ENCODE data around the gene PDZD4.

The PDZD4 gene

DNA sequence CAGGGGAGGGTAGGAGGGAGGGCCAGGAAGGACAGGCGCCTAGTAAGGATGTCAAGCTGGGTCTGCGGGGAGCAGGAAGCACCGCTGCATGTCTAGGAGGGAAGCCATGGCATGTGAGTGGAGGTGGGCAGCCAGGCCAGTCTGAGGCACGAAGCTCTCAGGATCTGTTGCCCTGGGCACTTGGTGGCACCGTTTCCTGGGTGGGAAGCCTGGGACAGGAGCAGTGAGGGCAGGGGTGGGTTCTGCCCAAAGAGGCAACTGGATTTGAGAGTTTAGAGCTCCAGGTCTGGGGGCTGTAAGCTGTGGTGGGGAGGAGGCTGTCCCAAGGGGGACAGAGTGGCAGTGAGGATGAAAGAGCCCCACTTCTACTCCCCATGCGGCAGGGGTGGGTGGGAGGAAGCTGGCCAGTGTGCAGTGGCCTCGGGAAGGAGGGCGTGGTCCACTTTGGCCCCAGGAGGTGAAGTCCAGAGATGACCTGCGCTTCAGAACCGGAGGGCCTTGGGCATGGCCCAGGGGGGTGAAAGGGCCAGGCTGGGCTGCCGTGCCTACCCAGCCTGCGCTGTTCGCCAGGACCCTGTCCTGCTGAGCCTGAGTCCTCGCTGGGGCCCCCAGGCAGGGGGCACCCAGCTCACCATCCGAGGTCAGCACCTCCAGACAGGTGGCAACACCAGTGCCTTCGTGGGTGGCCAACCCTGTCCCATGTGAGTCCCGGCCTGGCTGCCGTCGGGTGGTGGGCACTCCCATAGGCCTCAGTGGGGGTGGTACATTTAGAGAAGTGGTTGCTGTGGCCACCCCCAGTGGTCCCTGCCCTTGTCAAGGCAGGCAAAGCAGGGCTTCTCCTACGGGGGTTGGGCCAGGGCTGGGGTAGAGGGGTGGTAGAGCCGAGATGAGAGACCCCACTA, 57.8 kb downstream of the PDZD4 start:
- DNase-seq (ENCODE audit: low read depth in 2 of 2) = no peak

DNA sequence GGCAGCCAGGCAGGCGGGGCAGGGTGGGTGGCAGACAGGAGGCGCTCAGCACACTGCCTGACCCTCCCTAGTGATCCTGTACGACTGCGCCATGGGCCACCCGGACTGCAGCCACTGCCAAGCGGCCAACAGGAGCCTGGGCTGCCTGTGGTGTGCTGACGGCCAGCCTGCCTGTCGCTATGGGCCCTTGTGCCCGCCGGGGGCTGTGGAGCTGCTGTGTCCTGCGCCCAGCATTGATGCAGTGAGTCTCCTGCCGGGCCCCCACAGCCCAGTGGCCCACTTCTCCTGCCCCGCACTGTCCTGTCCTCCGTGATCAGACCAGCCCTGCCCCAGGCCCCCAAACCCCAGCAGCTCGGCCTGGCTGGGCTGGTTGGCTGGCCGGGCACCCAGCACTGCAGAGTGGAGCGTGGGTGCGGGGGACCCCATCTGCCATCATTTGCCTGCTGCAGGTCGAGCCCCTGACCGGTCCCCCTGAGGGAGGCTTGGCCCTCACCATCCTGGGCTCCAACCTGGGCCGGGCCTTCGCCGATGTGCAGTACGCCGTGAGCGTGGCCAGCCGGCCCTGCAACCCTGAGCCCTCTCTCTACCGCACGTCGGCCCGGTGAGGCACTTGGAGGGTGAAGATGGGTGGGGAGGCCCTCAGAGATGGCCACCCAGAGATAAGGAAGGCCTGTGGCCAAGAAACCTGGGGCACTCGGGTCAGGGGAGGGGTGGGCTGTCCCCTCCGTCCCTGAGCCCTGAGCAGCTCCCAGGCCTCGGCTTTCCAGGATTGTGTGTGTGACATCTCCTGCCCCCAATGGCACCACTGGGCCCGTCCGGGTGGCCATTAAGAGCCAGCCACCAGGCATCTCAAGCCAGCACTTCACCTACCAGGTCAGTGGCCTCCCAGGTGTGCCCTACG, 58.7 kb downstream of the PDZD4 start:
- no peak for DNase-seq (ENCODE audit: low read depth in 2 of 2)

DNA sequence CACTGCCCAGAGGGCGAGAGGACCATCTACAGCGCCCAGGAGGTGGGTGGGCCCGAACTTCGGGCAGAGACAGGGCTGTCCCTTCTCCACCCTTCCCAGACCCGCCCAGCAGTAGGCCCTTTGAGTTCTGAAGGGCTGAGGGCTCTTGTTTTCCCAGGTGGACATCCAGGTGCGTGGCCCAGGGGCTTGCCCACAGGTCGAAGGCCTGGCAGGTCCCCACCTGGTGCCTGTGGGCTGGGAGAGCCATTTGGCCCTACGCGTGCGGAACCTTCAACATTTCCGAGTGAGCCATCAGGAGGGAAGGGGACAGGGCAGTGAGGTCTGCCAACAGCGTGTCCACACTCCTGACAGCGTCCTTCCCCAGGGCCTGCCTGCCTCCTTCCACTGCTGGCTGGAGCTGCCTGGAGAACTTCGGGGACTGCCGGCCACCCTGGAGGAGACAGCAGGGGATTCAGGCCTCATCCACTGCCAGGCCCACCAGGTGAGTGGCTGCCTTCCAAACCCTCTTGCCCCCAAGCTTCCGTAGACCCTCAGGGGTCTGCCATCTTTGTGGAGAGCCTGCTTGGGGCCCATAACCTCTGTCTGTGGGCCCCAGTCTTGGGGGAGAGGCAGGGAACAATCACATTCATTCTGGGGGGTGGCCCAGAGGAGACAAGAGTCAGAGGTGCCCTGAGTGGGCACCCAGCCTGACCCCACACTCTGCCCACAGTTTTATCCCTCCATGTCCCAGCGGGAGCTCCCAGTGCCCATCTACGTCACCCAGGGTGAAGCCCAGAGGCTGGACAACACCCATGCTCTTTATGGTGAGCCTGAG, 59.5 kb downstream of the PDZD4 start:
- no peak for DNase-seq (ENCODE audit: low read depth in 2 of 2)

DNA sequence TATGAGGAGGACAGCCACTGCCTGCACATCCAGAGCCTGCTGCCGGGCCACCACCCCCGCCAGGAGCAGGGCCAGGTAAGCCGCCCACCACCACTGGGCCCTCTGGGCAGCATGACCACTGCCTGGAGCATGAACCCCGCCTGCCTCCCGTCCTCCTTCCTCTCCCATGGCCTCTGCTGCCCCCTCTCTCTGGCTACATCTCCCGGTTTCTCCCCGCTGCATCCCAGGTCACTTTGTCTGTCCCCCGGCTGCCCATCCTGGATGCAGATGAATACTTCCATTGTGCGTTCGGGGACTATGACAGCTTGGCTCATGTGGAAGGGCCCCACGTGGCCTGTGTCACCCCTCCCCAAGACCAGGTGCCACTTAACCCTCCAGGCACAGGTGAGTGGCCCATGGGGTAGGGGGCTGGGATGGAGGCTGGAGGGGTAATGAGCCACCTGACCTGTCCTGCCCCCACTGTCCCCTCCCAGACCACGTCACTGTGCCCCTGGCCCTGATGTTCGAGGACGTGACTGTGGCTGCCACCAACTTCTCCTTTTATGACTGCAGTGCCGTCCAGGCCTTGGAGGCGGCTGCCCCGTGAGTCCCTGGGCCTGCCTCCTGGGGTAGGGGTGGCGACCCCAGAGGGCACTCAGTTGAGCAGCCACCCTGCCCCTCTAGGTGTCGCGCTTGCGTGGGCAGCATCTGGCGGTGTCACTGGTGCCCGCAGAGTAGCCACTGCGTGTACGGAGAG, 60.3 kb downstream of the PDZD4 start:
- DNase-seq (ENCODE audit: low read depth in 2 of 2) = no peak

DNA sequence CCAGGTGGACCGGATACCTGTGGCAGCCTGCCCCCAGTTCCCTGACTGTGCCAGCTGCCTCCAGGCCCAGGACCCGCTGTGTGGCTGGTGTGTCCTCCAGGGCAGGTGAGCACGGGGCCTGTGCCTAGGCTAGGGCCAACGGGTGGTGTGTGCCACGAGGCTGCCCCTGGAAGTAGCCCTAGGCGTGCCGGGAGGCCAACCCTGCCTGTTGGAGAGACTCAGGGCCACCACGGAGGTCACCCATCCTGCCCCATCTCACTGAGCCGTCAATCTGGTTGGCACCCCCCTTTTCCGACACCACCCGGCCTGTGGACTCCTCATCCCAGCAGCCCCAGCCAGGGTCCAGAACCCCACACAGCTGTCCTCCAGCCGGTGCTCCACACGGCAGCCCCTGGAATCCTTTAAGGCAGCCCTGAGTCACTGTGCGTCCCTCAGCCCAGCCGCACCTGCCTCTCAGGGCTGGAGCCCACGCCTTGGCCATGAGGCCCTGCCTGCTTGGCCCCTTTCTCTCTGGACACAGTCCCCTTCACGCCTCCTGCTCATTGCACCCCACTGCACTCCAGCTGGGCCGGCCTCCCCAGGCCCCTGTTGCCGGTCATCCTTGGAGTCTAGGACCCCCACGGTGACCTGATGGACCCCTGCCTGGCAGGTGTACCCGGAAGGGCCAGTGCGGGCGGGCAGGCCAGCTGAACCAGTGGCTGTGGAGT, 61.0 kb downstream of the PDZD4 start:
- no peak for DNase-seq (ENCODE audit: low read depth in 2 of 2)

DNA sequence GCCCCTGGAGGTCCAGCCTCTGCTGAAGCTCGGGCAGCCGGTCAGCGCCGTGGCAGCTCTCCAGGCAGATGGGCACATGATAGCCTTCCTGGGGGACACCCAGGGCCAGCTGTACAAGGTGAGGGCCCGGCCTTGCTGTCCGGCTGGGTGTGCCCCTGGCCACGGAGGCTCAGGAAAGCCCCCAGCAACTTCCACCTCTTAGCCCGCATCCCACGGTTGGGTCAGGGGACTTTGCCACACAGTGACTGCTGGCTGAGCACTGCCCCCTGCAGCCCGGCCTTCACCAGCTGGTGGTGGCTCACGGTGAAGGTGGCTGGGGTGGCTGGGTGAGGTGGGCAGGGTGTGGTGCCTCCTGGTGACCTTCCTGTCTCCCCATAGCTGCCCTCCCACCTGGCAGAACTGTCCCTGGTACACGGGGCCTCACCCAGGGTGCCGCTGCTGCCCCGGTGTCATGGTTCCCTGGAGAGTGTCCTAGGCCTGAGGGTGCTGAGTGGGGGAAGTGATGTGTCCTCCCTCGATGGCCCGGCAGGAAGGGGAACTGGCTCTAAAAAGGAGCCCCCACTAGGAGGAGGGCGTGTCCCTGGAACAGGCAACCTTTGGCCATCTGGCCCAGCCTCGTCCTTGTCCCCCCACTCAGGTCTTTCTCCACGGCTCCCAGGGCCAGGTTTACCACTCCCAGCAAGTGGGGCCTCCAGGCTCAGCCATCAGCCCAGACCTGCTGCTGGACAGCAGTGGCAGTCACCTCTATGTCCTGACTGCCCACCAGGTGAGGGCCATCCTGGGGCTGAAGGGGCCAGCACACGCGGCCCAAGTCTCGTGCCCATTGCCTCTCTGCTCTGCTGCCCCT, 61.8 kb downstream of the PDZD4 start:
- DNase-seq (ENCODE audit: low read depth in 2 of 2) = no peak

DNA sequence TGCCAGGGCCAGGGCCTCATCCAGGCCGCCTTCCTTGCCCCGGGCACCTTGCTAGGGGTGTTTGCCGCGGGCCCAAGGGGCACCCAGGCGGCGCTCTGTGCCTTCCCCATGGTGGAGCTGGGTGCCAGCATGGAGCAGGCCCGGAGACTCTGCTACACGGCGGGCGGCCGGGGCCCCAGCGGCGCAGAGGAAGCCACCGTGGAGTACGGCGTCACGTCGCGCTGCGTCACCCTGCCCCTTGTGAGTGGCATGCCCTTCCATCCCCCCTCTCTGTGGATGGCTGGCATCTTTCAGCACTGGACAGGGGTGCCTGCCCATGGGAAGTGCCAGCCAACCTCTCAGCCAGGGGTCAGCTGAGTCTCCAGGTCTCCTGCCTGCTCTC, 62.7 kb downstream of the PDZD4 start:
- DNase-seq (ENCODE audit: low read depth in 2 of 2) = no peak

DNA sequence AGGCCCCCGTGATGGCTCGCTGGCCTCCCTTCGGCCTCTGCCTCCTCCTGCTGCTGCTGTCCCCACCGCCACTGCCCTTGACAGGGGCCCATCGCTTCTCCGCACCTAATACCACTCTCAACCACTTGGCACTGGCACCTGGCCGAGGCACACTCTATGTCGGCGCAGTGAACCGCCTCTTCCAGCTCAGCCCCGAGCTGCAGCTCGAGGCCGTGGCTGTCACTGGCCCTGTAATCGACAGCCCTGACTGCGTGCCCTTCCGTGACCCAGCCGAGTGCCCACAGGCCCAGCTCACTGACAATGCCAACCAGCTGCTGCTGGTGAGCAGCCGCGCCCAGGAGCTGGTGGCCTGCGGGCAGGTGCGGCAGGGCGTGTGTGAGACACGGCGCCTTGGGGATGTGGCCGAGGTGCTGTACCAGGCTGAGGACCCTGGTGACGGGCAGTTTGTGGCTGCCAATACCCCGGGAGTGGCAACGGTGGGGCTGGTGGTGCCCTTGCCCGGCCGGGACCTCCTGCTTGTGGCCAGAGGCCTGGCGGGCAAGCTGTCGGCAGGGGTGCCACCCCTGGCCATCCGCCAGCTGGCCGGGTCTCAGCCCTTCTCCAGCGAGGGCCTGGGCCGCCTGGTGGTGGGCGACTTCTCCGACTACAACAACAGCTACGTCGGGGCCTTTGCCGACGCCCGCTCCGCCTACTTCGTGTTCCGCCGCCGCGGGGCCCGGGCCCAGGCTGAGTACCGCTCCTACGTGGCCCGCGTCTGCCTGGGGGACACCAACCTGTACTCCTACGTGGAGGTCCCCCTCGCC, 63.3 kb downstream of the PDZD4 start:
- DNase-seq (ENCODE audit: low read depth in 2 of 2) = no peak

DNA sequence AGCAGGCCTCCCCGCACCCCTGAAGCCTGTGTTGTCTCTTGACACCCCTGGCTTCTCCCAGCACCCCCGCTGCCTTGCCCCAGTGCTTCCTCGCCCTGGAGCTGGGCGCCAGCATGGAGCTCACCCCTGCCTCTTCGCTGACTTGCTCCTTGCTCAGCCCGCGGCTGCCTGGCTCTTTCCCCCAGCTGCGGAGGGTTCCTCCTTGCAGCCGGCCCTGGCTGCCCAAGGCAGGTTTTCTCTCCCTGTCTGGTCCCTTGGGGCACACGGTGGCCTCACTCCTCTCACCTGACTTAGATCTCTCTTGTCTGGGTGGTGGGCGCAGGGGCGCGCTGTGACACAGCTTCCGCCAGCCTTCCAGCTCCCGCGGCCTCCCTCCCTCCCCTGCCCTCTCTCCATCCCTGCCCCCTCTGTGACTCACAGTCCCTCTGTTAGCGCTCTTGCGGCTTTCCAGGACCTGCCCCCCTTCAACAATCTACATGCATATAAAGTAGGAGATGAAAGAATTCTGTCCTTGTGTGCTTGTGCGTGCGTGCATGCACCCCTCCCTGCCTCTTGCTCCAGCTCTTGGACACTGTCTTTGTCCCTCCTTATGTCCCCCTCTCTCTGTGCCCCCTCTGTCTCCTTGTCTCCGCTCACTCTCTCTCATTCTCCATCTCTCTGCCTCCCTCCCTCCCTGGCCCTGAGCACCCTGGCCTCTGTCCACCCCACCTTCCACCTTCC, 64.1 kb downstream of the PDZD4 start:
- DNase-seq (ENCODE audit: low read depth in 2 of 2) = no peak

DNA sequence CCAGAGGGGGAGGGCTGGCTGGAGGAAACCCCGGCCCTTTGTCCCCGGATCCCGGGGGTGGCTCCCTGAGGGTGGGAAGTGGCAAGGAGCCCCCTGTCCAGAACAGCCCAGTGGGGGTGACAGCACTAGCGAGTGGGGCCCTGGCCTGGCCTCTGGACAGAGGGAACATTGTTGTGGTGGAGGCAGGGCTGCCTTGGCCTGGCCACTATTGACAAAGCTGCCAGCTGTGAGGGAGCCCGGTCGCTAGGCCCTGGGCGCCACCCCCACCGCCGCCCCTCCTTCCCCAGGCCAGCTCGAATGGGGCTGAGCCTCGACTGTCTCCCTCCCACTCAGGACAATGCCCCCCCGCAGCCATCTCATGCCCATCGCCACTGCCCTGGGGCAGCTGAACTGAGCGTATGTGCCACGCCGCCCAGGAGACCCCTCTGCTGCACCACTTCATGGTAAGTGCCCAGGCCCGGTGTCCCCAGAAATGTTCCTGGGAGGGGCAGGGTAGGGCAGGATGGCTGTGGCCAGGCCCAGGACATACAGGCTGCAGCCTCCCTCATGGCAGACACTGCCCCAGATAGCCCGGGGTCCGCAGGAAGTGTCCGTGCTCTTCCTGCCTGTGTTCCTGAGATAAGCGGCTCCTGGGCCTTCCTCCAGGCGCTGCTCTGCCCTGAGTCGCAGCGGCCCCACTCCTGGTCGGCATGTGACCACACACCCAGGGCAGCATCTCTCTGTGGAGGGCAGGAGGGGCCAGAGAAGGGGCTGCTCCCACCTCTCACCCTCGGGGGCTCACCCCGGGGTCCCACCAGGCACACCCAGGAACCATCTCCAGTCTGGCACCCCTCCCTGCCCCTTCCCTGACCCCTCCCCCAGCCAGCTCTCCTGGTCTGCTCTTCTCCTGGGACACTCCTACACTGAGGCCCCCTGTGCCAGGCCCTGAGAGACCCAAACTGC, 64.9 kb downstream of the PDZD4 start:
- no peak for DNase-seq (ENCODE audit: low read depth in 2 of 2)

DNA sequence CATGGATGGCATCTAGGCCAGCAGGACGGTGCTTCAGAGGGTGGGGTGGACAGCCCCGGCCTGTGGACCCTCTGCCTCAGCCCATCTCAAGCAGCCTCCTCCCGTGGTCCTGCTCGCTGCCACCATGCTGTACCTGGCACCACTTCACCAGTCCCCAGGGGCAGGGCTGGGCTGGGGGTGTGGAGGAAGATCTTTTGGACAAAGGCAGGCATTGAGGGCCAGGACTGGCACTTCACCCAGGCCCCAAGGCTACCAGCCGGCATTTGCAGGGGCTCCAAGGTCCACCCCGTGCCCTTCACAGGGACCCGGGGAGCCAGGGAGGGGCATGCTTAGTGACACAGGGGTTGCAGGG, 65.6 kb downstream of the PDZD4 start:
- no peak for DNase-seq (ENCODE audit: low read depth in 2 of 2)

DNA sequence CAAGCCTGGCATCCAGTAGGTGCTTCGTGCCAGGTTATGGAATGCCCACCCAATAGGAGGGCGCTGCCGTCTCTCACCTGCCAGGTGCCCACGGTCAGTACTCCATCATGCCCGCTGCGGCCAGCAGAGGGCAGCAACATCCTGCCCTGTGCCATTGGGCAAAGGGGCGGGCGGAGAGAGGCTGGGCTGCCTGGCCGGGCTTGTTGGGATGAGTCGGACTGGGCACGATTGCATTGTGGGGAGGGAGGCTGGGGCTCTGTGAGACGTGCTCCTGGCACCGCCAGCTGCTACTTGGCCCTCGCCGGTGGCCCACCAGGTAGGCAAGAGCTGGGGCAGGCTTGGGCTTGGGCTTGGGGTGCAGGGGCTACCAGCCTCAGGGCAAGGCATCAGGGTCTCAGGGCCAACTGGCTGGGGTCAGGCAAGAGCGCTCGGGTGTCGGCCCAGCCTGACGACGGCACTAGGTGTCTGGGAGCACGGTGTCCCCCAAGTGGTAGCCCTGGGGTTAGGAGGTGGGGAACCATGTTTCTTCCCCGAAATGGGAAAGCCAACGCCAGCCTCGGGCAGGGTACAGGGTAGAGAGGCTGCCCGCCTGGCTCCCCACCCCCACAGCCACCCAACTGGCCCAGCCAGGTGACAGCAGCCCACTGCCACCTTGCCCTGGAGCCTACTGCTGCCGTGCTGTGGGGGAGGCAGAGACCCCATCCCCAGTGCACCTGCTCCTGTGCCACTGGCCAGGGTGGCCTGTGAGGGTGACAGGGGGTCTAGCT, 66.2 kb downstream of the PDZD4 start, which contains the start of gene PLXNB3:
TSS of gene PLXNB3 (plus strand) at position 261 of the 767 bp plus-strand sequence. CDS start 1,287 bp downstream, outside the sequence.
- DNase-seq (ENCODE audit: low read depth in 2 of 2) = peak; percentile 38 to 51

DNA sequence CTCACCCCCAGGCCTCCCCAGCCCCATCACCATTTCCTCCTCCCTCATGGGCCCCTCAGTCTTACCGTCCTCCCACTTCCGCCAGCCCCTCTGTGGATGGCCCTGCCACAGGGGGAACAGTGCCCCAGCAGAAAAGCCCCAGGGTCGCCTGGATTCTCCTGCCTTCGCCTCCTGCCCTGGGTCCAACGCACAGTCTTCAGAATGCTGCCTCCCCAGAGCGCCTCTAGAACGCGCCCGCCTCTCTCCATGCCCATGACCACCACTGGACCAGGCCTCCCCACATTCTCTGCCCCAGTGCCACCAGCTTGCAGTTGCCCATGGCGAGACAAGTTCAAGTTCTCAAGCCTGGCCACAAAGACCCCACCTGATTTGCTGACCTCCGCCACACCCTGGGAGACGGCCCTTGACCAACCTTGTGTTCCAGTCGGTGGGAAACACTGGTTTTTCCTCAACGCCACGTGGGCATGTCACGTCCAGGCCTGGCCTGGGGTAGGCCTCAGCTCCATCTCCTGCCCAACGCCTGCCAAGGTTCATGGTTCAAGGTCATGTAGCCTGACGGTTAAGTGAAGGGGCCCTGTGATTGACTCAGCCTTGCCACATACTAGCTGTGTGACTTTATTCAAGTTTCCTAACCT, 66.9 kb downstream of the PDZD4 start:
- DNase-seq (ENCODE audit: low read depth in 2 of 2) = no peak

DNA sequence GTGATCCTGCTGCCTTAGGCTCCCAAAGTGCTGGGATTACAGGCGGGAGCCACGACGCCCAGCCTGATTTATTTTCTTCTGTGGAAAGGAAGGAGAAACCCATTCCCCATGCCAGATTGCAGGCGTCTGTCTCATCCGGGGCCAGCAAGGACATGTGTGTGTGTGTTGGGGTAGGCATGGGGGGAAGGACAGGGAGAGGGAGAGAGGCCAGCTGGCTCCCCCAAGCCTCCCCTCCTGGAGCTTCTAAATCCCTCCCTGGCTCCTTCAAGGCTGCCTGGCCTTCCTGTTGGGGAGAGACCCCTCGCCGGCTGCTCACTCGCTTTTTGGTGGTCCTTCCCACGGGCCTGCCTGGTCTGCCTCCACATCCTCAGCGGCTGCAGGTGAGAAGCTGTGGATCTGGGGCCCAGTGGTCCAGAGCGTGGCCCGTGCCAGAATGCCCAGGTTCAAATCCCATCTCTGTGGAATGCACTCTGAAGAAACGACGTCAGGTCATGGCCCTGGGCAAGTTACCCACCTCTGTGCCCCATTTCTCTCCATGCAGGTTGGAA, 67.6 kb downstream of the PDZD4 start:
- no peak for DNase-seq (ENCODE audit: low read depth in 2 of 2)

DNA sequence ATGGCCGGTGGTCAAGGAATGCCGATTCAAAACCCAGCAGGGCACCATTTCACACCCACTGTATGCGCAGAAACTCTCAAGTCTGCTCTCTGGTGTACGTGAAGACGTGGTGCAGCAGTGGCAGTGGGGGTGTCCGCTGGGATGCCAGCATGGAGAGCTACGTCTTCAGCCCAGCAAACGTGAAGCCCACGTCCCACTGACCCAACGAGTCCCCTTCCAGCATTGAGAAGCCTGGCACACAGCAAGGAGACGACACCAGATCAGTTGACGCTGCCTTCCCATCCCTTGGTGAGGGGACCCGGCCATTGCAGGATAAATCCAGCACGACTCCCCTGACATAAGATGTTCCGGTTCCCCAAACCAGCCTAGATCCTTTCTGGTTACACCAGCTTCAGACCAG, 68.5 kb downstream of the PDZD4 start:
- no peak for DNase-seq (ENCODE audit: low read depth in 2 of 2)
